GM04503 (cell line): ENCODE results near the gene GALNT1.

Source experiments
- DNase-seq: peaks from one replicate; pipeline ENCODE4 v3.0.0-alpha.2; 2012; ENCODE audit warnings: low read depth

The GALNT1 gene

DNA sequence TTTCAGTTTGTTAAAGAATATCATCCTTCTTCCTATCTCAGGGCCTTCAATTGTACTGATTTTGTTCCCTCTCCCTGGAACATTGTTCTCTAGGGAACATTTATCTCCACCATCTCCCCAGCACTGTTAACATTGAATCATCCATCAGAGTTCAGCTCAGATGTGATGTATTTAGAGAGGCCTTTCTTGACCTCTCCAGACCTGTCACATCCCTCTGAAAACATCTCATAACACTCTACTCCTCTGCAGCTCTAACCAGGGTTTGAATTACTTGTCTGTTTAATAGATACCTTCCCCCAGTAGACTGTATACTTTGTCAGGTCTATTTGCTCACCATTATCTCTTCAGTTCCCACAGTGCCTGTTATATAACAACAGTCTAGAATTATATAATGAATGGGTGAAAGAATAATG is 98.6 kb downstream of the GALNT1 start:
- no peak for DNase-seq

- DNase-seq = no peak
These were observed 100.8 kb downstream of the GALNT1 start for GRCh38 chr18:35682281-35682867.

- peak; percentile 11 for DNase-seq
These were observed 101.5 kb downstream of the GALNT1 start for GRCh38 chr18:35683021-35683420.

- no peak for DNase-seq
These were observed 107.2 kb downstream of the GALNT1 start for GRCh38 chr18:35688757-35689156.

- DNase-seq = no peak
These were observed 108.2 kb downstream of the GALNT1 start for GRCh38 chr18:35689728-35690127.

DNA sequence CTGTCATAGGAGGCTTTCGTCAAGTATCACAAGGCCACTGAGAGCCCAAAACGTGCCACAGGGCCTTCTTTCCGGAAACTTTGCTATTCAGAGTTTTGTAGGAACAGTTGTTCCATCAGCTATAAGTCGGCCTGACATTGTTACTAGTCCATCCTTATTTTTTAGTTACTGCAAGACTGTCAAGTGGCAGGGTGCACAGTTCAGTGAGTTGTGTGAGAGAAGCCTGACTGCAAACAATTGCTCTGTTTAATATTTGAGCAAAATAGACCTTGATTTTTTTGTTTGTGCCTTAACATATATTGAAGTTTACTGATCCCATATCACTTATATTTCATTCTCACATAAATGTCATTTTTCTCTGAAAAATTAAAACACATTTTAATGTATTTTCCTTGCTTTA is 110.1 kb downstream of the GALNT1 start:
- DNase-seq = no peak

DNA sequence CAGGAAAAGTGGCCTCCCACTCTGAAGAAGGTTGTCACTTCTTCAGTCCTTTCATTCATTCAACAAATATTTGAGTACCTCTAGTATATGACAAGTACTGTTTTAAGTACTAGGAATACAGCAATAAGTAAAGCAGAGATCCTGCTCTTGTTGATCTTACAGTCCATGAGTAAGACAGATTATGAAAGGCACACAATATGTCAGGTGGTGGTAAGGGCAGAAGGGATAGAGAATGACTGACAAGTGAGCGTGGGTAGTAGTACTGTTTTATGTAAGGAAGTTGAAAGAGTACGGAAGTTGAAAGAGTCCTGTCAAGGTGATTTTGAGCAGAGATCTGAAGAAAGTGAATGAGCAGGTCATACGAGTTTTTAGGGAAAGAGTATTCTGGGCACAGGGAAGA is 111.3 kb downstream of the GALNT1 start:
- DNase-seq = no peak

- DNase-seq = no peak
These were observed 112.3 kb downstream of the GALNT1 start for GRCh38 chr18:35693829-35694228.

GRCh38 chr18:35694808-35695207 is 113.3 kb downstream of the GALNT1 start:
- no peak for DNase-seq

- no peak for DNase-seq
These were observed 113.8 kb downstream of the GALNT1 start for GRCh38 chr18:35695384-35695783.

DNA sequence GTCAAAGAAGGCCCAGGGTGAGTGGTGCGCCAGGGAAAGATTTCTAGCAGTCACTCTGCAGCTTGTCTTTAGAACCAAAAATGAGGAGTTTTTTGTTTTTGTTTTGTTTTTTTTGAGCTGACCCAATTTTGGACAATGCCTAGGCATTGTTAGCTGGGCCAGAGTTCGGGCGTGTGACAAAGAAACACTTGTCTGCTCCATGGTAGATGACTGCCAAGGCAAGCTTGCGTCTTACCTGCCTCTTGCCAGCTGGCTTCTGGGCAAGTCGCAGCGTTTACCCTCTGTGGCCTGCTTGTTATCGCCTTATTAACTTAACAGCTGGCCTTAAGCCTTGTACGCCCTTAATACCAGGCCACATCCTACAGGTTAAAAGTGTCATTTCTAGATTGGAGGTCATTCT is 114.3 kb downstream of the GALNT1 start:
- no peak for DNase-seq

DNA sequence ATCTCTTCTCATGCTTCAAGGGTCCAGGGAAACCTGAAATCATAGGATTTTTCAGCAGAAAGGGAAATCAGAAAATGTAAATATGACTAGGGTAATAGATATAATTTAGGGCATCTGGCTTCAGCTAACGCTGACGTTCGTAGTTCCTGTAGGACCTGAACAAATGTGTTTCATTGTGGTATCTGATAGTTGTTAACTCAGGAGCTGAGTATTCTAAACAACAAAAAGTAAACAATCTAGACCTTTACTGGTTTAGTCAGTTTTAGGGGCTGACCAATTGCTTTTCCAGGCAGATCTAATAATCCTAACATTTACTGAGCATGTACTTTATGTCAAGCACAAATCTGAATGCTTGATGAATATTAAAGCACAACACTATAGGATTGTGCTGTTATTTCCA is 114.8 kb downstream of the GALNT1 start:
- no peak for DNase-seq

GRCh38 chr18:35697869-35698268 is 116.3 kb downstream of the GALNT1 start:
- DNase-seq = no peak

- no peak for DNase-seq
These were observed 121.6 kb downstream of the GALNT1 start for GRCh38 chr18:35703043-35703688.

- no peak for DNase-seq
These were observed 124.4 kb downstream of the GALNT1 start for GRCh38 chr18:35705988-35706387.

- DNase-seq = no peak
These were observed 125.7 kb downstream of the GALNT1 start for GRCh38 chr18:35707247-35707646.

GRCh38 chr18:35707674-35708073 is 126.1 kb downstream of the GALNT1 start:
- no peak for DNase-seq

DNA sequence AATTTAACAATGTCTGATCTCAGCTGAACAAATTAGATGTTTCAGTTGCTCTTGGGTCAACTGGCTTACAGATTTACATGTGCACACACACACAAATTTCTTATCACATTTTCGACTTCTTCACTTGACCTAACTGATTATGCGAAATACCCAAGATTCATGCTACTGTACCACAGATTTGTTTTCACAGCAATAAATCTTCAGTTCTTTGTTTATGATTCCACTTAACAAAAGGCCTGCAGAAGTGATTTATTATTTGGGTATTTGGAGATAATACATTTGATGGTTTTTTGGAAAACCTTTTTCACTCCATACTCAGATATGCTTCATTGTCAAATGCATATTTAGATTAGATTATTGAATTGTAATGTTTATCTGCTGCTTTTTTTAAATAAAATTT is 129.0 kb downstream of the GALNT1 start:
- no peak for DNase-seq

DNA sequence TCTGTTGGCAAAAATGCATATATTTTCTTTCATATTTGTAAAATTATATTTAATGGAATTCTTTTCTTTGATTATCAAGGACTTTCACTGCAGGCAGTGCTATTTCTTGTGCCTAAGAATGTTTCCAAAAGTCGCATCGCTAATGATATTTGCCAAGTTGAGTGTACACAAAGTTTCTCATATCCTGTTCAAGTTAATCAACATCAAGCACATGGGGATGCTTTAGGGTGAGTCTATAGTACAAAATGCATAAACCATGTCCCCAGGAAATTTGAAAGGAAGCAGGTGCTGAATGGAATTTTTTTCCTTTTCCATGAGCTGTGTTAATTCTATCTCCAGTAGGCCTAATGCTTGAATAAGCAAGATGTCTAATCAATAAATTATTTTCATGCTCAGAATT is 129.7 kb downstream of the GALNT1 start:
- no peak for DNase-seq

DNA sequence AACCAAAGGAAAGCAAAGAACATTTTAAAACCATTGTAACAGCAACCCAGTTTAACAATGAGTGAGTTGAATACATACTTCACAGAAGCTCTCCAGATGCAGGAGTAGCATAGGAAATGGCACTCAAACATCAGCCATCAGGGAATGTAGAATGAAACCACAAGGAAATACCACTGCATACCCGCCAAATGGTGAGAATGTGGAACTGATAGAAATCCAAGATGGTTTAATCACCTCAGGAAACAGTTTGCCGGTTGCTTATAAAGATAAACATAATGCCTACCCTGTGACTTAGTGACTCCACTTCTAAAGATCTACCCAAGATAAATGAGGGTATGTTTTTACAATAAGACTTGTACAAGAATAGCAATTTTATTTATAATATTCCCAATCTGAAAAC is 132.0 kb downstream of the GALNT1 start:
- peak; percentile 32 for DNase-seq

- no peak for DNase-seq
These were observed 133.0 kb downstream of the GALNT1 start for GRCh38 chr18:35714539-35714938.

DNA sequence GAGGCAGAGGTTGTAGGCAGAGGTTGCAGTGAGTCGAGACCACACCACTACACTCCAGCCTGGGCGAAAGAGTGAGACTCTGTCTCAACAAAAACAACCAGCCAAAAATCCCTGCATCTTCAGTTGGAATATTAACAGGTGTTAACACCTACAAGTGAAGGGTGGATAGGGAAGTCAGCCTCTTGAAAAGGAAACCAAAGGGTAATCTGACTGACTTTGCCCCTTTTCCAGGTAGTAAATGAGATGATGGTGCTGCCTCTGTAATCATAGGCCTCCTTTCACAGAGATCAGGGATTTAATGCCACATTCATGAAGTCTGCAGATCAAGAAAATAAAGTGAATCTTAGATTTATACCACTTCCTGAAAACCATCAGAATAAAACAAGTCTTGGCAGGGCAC is 133.6 kb downstream of the GALNT1 start:
- DNase-seq = no peak

DNA sequence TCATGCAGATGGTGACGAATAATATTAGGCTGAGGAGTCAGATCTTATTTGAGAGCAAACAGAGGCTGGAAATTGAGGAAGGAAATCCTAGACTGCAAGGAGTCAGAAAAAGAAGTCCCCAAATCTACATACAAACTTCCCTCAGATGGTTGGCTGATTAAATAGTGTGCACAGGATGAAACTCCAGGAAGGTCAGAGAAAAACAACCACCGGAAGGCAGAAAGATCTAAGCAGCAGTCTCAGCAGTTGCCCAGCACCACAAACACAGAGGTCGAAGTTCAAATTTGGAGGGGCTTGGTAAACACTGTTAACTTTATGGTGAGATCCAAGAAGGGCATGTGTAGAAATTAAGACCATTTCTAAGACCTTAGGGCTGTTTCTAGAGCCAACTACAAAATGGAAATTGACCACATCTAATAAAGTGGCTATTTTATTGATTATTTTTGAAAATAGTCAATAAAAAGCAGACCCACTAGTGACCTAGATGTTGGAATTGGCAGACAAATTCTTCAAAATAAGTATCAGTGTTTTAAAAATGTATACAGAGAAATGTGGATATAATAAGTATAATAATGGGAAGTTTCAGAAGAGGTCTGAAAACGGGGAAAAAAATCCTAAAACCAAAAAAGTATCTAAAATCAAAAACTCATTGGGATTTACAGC is 134.8 kb downstream of the GALNT1 start:
- DNase-seq = no peak

DNA sequence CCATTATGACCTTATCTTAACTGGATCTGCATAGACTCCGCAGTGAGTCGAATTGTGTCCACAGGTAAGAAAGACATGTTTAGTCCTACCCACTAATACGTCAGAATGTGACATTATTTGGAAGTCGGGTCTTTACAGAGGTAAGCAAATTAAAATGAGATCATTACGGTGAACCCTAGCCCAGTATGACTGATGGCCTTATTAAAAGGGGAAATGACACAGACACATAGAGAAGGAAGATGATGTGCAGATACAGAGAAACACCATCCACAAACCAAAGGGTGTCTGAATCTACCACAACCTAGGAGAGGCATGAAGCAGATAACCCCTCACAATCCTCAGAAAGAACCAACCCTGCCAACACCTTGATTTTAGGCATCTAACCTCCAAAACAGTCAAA is 135.6 kb downstream of the GALNT1 start:
- no peak for DNase-seq
